ENCODE results near the gene MAPKAPK2.

Gene MAPKAPK2

DNA sequence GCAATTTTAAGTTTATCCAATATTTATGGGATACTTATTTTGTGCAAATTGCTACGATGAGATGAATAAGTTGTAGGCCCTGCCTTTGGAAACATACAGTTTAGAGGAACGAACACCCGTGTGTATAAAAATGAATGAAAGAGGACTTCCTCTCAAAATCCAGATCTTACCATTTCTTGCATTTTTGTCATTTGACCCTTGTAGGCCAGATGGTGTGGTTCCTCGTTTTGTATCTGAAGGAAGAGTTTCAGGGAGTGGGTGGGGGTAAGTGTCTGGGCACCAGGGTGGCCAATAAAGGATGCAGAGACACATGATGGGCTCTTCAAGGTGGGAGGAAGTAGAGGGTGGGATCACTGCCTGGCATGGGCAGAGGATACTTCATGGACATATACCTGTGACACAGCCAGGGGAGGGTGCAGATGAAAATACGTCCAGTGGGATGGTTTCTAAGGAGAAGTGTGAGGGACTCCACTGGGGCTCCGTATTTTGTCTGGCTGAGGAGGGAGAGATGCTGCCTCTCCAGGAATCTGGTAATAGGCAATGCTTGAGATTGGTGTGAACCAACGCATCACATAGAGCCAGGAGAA lies 14.4 kb downstream of the MAPKAPK2 start:
- no peak overlapping the region for H3K27ac ChIP-seq
- DNase-seq (ENCODE audit: low read depth, low spot score): no peak

DNA sequence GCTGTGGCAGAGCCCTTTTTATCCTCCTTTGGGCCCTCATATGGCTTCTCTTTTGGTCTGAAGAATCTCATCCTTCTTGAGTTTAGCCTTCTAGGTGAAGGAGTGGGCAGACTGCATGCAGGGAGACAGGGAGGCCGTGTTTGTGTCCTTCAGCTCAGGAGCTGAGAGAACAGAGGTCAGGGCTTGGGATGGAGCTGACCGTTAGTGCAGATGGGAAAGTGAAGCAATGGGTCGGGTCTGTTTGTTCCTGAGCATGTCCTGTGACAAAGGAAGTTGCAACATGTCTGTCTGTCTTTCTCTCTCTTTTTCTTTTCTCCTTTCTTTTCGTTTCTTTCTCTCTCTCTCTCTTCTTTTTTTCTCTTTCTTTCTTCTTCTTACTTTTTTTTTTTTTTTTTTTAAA lies 14.9 kb downstream of the MAPKAPK2 start:
- no peak for DNase-seq (ENCODE audit: low read depth, low spot score)
- H3K27ac ChIP-seq: no peak overlapping the region

DNA sequence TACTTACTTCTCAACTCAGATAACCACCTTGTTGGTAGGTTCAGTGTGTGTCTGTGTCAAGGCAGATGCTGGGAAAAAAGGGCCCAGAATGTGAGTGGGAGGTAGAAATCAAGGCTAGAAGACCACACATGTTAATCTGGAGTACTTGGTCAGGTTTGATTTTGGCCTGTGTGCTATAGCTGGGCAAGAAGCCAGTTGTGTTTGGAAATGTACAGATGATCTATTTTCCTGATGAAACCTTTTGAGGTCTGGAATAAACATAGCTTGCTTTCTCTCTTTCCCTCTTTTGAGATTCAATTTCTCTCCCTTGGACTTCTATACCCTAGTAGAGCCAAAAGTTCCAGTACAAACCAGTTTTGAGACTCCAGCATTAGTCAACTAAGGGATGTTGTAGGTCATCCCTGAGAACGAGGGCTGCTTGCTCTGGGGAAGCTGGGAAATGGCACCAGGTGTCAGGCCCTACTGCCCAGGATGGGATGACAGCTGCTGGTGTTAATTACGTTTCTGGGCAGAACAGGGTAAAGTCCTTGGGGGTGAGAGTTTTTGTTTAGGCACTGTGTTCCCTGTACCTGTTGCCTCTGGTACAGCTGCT lies 15.8 kb downstream of the MAPKAPK2 start:
- no peak for DNase-seq (ENCODE audit: low read depth, low spot score)
- no peak overlapping the region for H3K27ac ChIP-seq

DNA sequence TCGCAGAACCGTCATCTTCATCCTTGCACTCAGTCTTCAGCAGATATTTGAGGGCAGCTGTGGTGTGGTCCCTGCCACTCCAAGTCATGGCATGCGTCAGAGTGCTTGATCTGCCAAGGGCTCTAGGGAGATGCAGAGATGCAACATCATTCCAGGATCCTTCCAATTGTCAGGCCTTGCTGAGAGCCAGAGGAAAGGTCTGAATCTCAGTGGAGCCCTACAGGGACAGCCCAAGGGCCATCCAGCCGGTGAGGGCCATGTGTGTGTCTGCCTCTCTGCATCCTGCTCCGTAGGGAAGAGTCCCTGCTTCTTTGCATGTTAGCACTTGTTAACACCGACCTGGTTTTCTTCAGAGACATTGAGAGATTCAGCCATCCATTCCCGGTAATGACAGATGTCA lies 17.6 kb downstream of the MAPKAPK2 start:
- H3K27ac ChIP-seq: no peak overlapping the region
- no peak for DNase-seq (ENCODE audit: low read depth, low spot score)

DNA sequence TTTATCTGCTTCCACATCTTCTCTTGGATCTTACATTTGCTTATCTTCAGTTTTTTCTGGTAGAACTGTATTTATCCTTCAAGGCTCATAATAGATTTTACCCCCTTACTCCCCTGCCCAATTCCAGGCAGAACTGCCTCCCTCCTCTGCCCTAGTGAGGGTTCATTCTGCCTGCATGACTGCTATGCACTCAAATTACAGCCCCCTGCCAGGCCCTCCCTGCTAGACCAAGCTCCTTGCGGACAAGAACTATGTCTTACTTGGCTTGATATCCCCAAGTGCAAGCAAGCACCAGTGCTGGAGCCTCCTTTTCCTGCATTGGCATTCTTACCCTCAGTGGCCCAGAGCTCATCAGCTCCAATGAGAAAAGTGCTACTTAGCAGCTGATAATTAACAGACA lies 18.1 kb downstream of the MAPKAPK2 start:
- H3K27ac ChIP-seq: no peak overlapping the region
- no peak for DNase-seq (ENCODE audit: low read depth, low spot score)

DNA sequence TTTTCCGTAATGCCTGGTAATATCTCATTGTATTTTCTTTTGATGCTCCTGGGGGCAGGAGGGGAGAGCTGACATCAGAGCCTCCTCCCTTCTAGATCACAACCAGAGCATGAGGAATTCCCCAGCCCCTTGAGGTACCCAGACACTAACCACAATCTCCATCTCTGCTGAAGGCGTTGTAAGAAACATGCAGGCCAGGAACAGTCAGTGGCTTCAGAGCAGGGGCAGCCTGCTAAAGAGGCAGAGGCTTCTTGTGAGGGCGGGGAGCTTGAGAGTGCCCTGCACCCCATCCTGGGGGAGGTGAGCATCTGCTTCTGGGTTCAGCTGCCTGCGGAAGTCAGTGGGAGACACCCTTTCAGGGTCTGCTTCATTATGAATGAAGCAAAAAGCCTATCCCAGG lies 19.0 kb downstream of the MAPKAPK2 start:
- H3K27ac ChIP-seq: no peak overlapping the region
- no peak for DNase-seq (ENCODE audit: low read depth, low spot score)

DNA sequence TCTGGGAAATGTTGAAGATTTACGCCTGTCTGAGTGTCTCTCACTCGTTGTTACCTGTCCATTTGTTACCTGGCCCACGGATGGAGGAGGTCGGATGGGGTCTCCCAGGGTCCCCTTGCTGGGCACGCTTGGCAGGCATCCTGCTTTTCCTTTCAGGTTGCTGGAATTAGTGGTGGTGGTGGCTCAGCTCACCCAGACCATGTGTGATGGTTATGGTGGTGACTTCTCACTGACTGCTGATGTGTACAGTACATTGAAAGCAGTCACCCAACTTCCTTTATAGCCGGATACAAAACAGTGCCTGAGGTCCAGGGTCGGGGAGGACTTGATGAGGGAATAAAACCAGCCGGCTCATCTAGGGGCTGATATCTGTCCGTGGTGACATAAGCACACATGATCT lies 19.5 kb downstream of the MAPKAPK2 start:
- no peak for DNase-seq (ENCODE audit: low read depth, low spot score)
- H3K27ac ChIP-seq: no peak overlapping the region

DNA sequence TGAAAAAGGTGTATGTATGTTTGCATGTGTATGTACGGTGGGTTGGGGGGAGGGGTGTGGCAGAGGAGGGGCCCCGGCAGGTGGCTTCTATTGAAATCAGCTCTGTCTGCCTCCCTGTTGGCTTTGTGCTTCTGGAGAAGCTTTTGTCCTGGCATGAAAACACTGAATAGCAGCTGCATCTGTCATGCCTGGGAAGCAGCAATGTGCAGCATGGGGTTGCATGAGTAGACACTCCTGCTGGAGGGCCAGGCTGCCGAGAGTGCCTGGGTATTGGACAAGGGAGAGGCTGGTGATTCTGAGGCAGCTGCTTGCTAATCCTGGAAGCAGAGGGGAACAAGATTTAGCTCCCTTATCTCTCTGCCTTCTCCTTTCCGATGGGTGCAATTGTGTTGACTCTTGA lies 20.5 kb downstream of the MAPKAPK2 start:
- no peak overlapping the region for H3K27ac ChIP-seq
- no peak for DNase-seq (ENCODE audit: low read depth, low spot score)

DNA sequence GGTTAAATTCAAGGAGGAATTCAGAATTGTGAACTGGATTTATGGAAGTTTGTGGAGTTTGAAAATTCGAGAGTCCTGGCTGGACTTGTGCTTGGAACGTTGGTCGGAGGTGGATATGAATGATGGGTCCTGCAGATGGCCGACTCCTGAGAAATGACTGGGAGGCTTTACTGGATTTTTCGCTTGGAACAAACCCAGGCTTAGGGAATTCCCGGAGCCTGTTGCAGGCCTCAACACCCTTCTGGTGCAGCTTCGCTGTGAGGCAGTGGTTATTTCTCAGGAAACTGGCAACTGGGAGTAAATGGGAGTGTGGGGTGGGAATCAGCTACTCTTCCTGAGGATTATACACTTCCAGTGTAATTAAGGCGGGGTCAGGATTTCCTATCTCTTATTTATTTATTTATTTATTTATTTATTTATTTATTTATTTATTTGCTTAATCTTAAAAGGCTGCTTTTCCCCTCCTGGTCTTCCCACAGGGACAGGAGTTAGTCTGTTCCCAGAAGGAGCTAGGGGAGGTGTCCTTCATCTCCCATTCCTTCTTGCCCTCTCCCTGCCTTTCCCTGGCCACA lies 21.1 kb downstream of the MAPKAPK2 start:
- no peak overlapping the region for H3K27ac ChIP-seq
- no peak for DNase-seq (ENCODE audit: low read depth, low spot score)

DNA sequence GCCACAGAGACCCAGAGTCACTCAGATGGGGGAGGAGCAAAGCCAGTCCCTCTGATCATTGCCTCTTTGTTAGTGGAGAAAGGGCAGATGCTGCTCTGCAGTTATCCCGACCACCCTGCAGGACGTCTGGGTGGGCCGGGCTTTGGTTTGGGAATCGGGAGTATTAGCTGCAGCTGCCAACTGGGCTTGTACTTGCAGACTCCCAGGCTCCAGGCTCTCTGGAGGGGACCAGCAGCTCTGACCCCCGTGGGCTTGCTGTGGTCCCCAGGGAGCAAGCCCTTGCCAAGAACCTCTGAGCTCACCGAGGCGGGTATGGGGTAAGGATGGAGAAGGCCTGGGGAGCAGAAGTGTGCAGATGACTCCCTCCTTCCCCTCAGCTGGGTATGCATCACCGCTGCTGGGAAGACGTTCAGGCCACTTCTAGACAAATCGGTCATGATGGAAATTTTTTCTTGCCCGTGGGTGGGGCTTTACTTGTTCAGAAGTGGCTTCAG lies 21.6 kb downstream of the MAPKAPK2 start:
- no peak overlapping the region for H3K27ac ChIP-seq
- no peak for DNase-seq (ENCODE audit: low read depth, low spot score)

DNA sequence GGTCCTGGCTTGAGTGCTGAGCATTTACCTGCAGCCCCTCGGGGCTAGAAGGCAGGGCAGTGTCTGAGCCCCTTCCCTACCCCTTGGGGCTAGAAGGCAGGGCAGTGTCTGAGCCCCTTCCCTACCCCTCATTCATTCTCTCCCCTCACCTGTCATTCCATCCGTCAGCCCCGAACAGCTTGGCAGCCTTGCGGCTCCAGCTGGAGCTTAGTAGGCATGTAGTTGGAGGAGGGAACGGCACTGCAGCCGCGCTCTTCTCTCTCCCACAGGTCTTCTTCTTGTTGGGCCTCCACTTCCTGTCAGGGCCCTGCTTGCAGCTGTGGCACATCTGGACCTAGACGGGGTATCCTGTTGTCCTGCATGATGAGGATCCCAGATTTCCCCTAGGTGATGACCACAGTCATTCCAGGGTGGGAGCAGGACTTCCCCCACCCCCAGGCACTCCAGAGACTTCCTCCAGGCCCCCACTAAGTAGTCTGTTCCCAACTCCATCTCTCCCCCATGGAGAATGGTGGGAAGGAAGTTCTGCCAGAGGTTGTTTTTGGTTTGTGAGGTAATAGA lies 22.2 kb downstream of the MAPKAPK2 start:
- DNase-seq (ENCODE audit: low read depth, low spot score): no peak
- no peak overlapping the region for H3K27ac ChIP-seq

DNA sequence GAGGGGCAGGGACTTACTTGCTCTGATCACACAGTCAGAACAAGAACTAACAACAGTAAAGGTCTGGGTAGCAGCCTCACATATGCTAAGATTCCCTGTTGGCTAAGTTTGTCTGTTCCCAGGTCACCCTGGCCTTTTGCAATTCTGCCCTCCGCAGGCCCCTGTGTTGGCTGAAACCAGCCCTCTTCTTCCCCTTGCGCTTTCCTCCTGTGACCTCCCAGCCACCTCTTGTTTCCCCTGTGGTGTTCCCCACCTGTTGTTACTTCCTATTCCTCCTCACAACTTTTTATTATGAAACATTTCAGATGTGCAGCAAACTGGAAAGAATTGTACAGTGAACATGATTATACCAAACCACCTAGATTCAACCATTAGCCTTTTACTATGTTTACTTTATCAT lies 23.4 kb downstream of the MAPKAPK2 start:
- no peak for DNase-seq (ENCODE audit: low read depth, low spot score)
- no peak overlapping the region for H3K27ac ChIP-seq

DNA sequence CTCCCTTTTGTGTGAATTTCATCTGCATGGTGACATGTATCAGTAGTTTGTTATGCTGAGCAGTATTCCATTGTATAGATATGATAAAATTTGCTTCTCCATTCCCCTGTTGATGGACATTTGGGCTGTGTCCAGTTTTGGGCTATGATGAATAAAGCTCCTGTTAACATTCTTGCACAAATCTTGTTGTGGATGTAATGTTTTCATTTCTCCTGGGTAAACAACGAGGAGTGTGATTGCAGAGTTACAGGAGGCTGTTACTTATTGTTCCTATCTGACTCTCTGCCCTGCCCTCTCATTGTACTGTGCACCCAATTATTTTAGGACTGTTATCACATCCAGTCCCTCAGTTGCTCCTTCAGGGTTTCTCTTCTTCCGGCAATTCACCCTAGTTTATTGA lies 24.2 kb downstream of the MAPKAPK2 start:
- no peak for DNase-seq (ENCODE audit: low read depth, low spot score)
- peak overlapping the region; percentile 49 for H3K27ac ChIP-seq

DNA sequence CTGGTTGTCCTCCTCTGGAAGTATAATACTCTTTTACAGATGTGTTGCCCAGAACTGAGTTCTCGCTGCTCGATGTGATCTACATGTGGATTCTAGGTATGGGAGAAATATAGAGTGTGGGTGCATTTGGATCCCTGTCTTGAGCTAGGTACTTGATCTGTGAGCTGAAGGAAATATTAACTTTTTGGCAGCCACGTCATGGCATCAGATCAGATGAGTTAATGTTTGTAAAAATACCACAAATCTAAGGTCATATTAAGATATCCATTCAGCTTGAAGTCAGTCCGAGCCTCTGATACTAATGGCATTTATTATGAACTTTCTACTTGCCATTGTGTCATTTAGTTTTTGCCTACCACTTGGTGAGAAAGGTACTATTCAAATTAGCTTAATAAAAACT lies 24.6 kb downstream of the MAPKAPK2 start:
- H3K27ac ChIP-seq: peak overlapping the region; percentile 49

DNA sequence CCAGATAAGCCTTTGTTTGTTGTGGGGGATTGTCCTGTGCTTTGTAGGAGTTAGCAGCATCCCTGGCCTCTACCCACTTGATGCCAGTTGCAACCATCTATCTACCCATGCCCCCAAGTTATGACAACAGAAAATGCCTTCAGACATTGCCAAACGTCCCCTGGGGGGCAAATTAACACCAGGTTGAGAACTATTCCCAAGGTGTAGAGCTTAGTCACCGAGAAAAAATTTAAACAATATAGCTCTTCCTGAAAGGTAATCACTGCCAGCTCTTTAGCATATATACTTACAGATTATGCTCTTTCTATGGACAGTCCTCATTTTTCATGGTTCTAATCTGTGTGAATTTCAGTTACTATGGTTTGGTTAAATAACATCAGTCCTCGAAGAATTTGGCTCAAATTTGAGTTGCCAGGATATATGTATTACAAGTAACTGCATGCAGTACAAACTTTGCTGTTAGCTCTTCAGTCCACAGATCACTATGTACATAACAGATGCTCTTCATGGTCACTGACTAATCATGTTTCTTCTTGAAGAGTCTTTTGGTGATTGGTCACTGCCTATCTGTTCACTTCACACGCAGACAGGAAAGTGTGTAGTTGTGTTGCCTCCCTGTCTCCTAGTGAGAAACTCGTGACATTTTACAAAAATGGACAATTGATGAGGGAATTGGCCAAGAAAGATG lies 25.2 kb downstream of the MAPKAPK2 start:
- peak; percentile 82 for DNase-seq (ENCODE audit: low read depth, low spot score)

More for the DNA sequence above, 24.6 kb downstream of the MAPKAPK2 start:
- no peak for DNase-seq (ENCODE audit: low read depth, low spot score)

DNA sequence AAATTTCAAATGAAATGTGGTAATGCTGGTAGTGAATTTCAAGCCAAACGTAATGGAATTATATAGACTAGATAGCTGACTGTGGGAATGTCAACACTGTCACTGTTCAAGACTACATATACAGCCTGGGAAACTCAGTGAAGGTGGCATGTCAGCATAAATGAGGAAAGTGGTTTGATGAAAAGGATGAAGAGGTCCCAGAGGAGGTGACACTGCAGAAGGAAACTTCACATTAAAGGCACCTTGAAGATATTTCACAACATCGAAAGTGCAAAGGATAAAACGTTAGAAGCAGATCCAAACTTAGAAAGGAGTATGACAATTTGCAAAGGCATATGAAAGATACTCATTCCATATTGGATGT lies 25.7 kb downstream of the MAPKAPK2 start:
- no peak for DNase-seq (ENCODE audit: low read depth, low spot score)
- peak overlapping the region; percentile 49 for H3K27ac ChIP-seq

More for the DNA sequence above, 25.2 kb downstream of the MAPKAPK2 start:
- peak overlapping the region; percentile 49 for H3K27ac ChIP-seq

DNA sequence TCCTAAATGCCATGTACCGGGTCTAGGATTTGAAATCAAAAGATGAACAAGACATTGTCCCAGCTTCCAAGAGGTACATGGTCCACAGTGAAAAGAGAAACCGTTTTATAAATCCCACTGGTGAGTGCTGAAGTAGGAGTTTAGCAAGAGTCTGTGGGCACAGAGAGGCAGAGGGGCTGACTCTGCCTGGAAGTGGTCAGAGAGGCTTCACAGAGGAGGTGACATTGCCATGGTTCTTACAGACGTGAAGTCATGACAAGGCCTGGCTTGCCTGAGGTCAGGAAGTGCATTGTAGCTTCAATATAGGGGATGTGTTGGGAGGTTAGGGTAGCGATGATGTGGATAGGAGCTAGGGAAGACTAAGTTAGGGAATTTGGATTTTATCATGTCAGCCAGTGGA lies 28.4 kb downstream of the MAPKAPK2 start:
- DNase-seq (ENCODE audit: low read depth, low spot score): no peak
- no peak overlapping the region for H3K27ac ChIP-seq

DNA sequence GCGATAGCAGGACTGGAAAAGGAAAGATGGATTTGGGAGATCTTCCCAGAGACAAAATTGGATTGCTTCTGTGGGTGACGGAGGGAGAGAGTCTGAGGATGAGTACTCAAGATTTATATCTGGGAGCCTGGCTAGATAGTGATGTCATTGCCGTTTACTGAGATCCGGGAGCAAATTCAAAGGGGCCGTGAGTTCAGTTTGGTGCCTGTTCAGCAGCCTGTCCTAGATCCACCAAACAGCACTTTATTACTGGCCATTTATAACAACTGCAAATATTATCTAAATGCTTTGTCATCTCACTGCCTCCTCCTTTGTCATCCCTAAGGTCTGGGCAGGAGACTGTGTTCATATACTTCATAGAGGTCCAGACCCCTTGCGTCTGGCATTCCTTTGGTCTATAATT lies 29.2 kb downstream of the MAPKAPK2 start:
- no peak for DNase-seq (ENCODE audit: low read depth, low spot score)
- no peak overlapping the region for H3K27ac ChIP-seq

DNA sequence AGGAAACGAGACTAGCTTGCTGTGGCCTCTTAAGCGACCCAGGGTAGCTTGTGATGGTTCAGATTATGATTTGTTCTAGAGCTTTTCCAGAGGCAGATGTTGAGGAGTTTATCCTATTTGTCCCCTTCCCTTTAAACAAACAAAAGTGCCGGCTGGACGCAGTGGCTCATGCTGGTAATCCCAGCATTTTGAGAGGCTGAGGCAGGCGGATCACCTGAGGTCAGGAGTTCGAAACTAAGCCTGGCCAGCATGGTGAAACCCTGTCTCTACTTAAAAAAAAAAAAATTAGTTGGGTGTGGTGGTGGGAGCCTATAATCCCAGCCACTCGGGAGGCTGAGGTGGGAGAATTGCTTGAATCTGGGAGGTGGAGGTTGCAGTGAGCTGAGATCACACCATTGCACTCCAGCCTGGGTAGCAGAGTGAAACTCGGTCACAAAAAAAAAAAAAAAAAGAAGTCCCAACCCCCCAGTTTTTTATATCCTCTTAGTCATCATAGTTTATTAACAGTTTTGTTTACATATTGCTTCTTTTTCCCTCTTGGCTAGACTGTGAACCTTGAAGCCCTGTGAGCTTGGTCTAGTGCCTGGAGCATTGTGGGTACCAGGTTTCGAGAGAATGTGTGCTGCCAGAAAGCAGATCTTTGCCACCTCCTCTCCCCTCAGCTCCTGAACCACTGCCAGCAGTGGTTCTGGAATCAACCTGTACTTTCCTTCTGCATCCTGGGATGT lies 29.8 kb downstream of the MAPKAPK2 start:
- DNase-seq (ENCODE audit: low read depth, low spot score): peak; percentile 72
- no peak overlapping the region for H3K27ac ChIP-seq

DNA sequence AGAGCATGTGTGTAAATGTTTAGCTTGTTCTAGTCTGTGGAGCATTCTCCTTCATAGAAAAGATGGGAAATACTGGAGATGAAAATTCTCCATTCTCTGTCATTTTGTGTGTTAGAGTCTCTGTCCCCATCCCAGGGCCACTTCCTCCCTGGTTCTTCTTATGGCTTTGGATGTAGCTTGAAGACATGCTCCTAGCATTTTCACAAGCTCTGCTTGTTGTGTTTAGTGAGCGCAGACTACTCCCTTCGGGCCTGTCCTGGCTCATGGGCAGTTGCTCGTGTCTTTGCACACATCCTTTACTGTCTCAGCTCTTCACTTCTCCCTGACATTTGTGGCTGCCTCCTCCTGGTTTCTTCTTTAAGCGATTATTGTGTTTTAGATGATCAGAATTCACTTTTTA lies 30.4 kb downstream of the MAPKAPK2 start:
- H3K27ac ChIP-seq: no peak overlapping the region
- no peak for DNase-seq (ENCODE audit: low read depth, low spot score)

Data from epithelial cell of prostate (primary cell).